GM12878 (cell line): ENCODE data around the gene BCL2. TPM values are rescaled to one million over a fixed set of nuclear protein-coding genes. Genes with fewer than 3 reads are reported as not detected.

Experiments
- ATF2 ChIP-seq: IDR thresholded peaks from 2 replicates; pipeline ENCODE4 v1.6.1; 2012; ENCODE audit warnings: low read length, inconsistent platforms
- ATF7 ChIP-seq: fragments of 450-650 bp; IDR thresholded peaks from 2 replicates; pipeline ENCODE4 v1.6.1; 2016; ENCODE audit warnings: low read depth, mild to moderate bottlenecking
- BCL11A ChIP-seq: IDR thresholded peaks from 2 replicates; pipeline ENCODE4 v1.6.1; 2011; ENCODE audit warnings: low read depth, low read length
- CEBPB ChIP-seq, 2 experiments: fragments of 150-350 bp in 1 of 2; IDR thresholded peaks; 2 replicates each; pipeline ENCODE4 v1.6.1; 2012 to 2014; ENCODE audit warnings: low read depth in 2 of 2, low read length in 2 of 2, borderline replicate concordance in 1 of 2, inconsistent platforms in 1 of 2
- CREM ChIP-seq: IDR thresholded peaks from 2 replicates; pipeline ENCODE4 v1.6.1; 2014; ENCODE audit warnings: antibody characterized with exemption, low read depth
- EGR1 ChIP-seq, 2 experiments: IDR thresholded peaks; 1 replicate in 1 of 2; 2 replicates in 1 of 2; pipeline ENCODE4 v1.6.1; 2011 to 2012; ENCODE audit warnings: low read depth in 2 of 2, low read length in 2 of 2, borderline replicate concordance in 1 of 2, mild to moderate bottlenecking in 1 of 2, moderate library complexity in 1 of 2
- EP300 ChIP-seq, 2 experiments: fragments of 150-350 bp in 1 of 2; IDR thresholded peaks; 2 replicates each; pipeline ENCODE4 v1.6.1; 2011 to 2012; ENCODE audit warnings: low read depth in 2 of 2, low read length in 2 of 2, borderline replicate concordance in 1 of 2, improper control_type of control experiment in 1 of 2, inconsistent platforms in 1 of 2; ENCODE audit not compliant: control insufficient read depth in 1 of 2
- ETV6 ChIP-seq, 2 experiments: fragments of 450-650 bp in 1 of 2; IDR thresholded peaks in 1 of 2; conservative IDR thresholded peaks in 1 of 2; 2 replicates each; pipeline ENCODE4 v1.6.1; 2014; ENCODE audit warnings: antibody characterized with exemption in 1 of 2, borderline replicate concordance in 1 of 2, low read depth in 1 of 2, mild to moderate bottlenecking in 1 of 2, moderate library complexity in 1 of 2
- GATAD2B ChIP-seq: fragments of 450-650 bp; conservative IDR thresholded peaks from 2 replicates; pipeline ENCODE4 v1.6.1; 2017; ENCODE audit warnings: low read depth, mild to moderate bottlenecking, moderate library complexity
- HCFC1 ChIP-seq: fragments of 150-350 bp; IDR thresholded peaks from 2 replicates; pipeline ENCODE4 v1.6.1; 2014; ENCODE audit warnings: low read length
- IKZF1 ChIP-seq: fragments of 450-650 bp; conservative IDR thresholded peaks from 2 replicates; pipeline ENCODE4 v1.6.1; 2017; ENCODE audit warnings: antibody characterized with exemption, mild to moderate bottlenecking
- MTA3 ChIP-seq: IDR thresholded peaks from 2 replicates; pipeline ENCODE4 v1.6.1; 2012; ENCODE audit warnings: low read length, inconsistent platforms, borderline replicate concordance
- MXI1 ChIP-seq: fragments of 150-350 bp; IDR thresholded peaks from 2 replicates; pipeline ENCODE4 v1.6.1; 2011; ENCODE audit warnings: low read depth, mild to moderate bottlenecking, inconsistent platforms, low read length, improper control_type of control experiment
- NFXL1 ChIP-seq: fragments of 450-650 bp; IDR thresholded peaks from 2 replicates; pipeline ENCODE4 v1.6.1; 2017; ENCODE audit warnings: antibody characterized with exemption, mild to moderate bottlenecking, borderline replicate concordance
- NFYA ChIP-seq: IDR thresholded peaks from 2 replicates; pipeline ENCODE4 v1.6.1; 2011; ENCODE audit warnings: low read depth, mild to moderate bottlenecking, low read length, improper control_type of control experiment, borderline replicate concordance
- NR2F1 ChIP-seq: fragments of 450-650 bp; conservative IDR thresholded peaks from 2 replicates; pipeline ENCODE4 v1.6.1; 2017; ENCODE audit warnings: mild to moderate bottlenecking
- POU2F2 ChIP-seq: IDR thresholded peaks from 3 replicates; pipeline ENCODE4 v1.6.1; 2011; ENCODE audit warnings: low read depth, mild to moderate bottlenecking, low read length, borderline replicate concordance
- SPI1 ChIP-seq: IDR thresholded peaks from 2 replicates; pipeline ENCODE4 v1.6.1; 2011; ENCODE audit warnings: low read depth, mild to moderate bottlenecking, low read length, moderate library complexity, borderline replicate concordance; ENCODE audit not compliant: insufficient read depth
- TCF12 ChIP-seq: IDR thresholded peaks from 2 replicates; pipeline ENCODE4 v1.6.1; 2011; ENCODE audit warnings: low read depth, mild to moderate bottlenecking, low read length
- WRNIP1 ChIP-seq: IDR thresholded peaks from 2 replicates; pipeline ENCODE4 v1.6.1; 2011; ENCODE audit warnings: low read depth, low read length, improper control_type of control experiment, borderline replicate concordance
- polyA plus RNA-seq, 11 experiments: library from polyadenylated mRNA; depleted of rRNA in 4 of 11; unstranded in 6 of 11; stranded (reverse) in 5 of 11; fragments of >200 nt; fragmentation: Nextera tagmentation in 4 of 11; fragmentation: Illumina TruSeq in 1 of 11; extraction: Ambion mirVana in 4 of 11; extraction: Trizol in 1 of 11; gene quantifications; 1 replicate in 1 of 11; 2 replicates in 10 of 11; pipeline versions ENCODE4 v1.2.1 to v1.2.3, GENCODE V29; 2011 to 2016; ENCODE audit warnings: inconsistent platforms in 2 of 11, missing spikeins in 2 of 11, low read depth in 1 of 11
- total RNA-seq, 4 experiments: library from RNA; depleted of rRNA in 3 of 4; stranded (reverse); fragments of >200 nt in 3 of 4; fragmentation: Illumina TruSeq in 1 of 4; extraction: Trizol in 1 of 4; gene quantifications; 2 replicates each; pipeline versions ENCODE4 v1.2.1 to v1.2.3, GENCODE V29; 2013 to 2021
- TF ChIP-seq, protein P1 (sequence below): fragments of 450-650 bp; conservative IDR thresholded peaks from 2 replicates; pipeline ENCODE4 v1.6.1; 2017; ENCODE audit warnings: mild to moderate bottlenecking, moderate library complexity
- TF ChIP-seq, protein P2 (sequence below): IDR thresholded peaks from 2 replicates; pipeline ENCODE4 v1.6.1; 2011; ENCODE audit warnings: borderline replicate concordance, low read depth, mild to moderate bottlenecking, moderate library complexity, low read length; ENCODE audit not compliant: insufficient read depth, poor library complexity, severe bottlenecking

The BCL2 gene
- total and polyA plus RNA-seq, 10 of the 15 experiments (the other 5 are each of a cell fraction or from before 2014, with no cell fraction given) = 4.1 to 47.8 (median 19.3) TPM

- no peak for TF ChIP-seq NFYA
- TF ChIP-seq EP300 (IDR thresholded peaks at IDR 0.05; ENCODE audit: borderline replicate concordance in 1 of 2, control insufficient read depth in 1 of 2, low read depth in 2 of 2, low read length in 2 of 2) = peak; percentile 65 to 83; a peak in 3 of 4 replicates
- peak; percentile 72; the same call in 1 of the 2 replicates for TF ChIP-seq ATF2
- TF ChIP-seq MTA3 = peak; percentile 64; the same call in 1 of the 2 replicates
- TF ChIP-seq TCF12 = no peak
- TF ChIP-seq CEBPB (IDR thresholded peaks at IDR 0.05; ENCODE audit: borderline replicate concordance in 1 of 2, low read depth in 2 of 2, low read length in 2 of 2) = no peak
- TF ChIP-seq HCFC1 = no peak
- TF ChIP-seq SPI1 = peak; percentile 8; the same call in 1 of the 2 replicates
- TF ChIP-seq, protein P1, sequence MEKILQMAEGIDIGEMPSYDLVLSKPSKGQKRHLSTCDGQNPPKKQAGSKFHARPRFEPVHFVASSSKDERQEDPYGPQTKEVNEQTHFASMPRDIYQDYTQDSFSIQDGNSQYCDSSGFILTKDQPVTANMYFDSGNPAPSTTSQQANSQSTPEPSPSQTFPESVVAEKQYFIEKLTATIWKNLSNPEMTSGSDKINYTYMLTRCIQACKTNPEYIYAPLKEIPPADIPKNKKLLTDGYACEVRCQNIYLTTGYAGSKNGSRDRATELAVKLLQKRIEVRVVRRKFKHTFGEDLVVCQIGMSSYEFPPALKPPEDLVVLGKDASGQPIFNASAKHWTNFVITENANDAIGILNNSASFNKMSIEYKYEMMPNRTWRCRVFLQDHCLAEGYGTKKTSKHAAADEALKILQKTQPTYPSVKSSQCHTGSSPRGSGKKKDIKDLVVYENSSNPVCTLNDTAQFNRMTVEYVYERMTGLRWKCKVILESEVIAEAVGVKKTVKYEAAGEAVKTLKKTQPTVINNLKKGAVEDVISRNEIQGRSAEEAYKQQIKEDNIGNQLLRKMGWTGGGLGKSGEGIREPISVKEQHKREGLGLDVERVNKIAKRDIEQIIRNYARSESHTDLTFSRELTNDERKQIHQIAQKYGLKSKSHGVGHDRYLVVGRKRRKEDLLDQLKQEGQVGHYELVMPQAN = no peak; the same call in 1 of the 2 replicates
- peak; percentile 67; the same call in 1 of the 2 replicates for TF ChIP-seq BCL11A
- TF ChIP-seq NFXL1 = no peak
- peak; percentile 96 for TF ChIP-seq IKZF1
- TF ChIP-seq CREM = peak; percentile 68; the same call in 1 of the 2 replicates
- peak; percentile 52; the same call in 1 of the 3 replicates for TF ChIP-seq POU2F2
- no peak for TF ChIP-seq WRNIP1
- TF ChIP-seq, protein P2, sequence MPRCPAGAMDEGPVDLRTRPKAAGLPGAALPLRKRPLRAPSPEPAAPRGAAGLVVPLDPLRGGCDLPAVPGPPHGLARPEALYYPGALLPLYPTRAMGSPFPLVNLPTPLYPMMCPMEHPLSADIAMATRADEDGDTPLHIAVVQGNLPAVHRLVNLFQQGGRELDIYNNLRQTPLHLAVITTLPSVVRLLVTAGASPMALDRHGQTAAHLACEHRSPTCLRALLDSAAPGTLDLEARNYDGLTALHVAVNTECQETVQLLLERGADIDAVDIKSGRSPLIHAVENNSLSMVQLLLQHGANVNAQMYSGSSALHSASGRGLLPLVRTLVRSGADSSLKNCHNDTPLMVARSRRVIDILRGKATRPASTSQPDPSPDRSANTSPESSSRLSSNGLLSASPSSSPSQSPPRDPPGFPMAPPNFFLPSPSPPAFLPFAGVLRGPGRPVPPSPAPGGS = no peak
- peak in 1 of 2 experiments; percentile 77; a peak in 1 of 4 replicates for TF ChIP-seq ETV6 (conservative IDR thresholded peaks at IDR 0.05 in 1 of 2, IDR thresholded peaks at IDR 0.05 in 1 of 2; ENCODE audit: borderline replicate concordance in 1 of 2, low read depth in 1 of 2)
- TF ChIP-seq GATAD2B = peak; percentile 83
- TF ChIP-seq ATF7 = peak; percentile 62
- TF ChIP-seq EGR1 (IDR thresholded peaks at IDR 0.05; ENCODE audit: borderline replicate concordance in 1 of 2, low read depth in 2 of 2, low read length in 2 of 2) = peak in 1 of 2 experiments; percentile 74; a peak in 2 of 3 replicates
- peak; percentile 13; the same call in 1 of the 2 replicates for TF ChIP-seq MXI1
- 0 out of 2 replicates have a peak, but pooled peaks have one; percentile 55 for TF ChIP-seq NR2F1
Measured at GRCh38 chr18:63098018-63098981, 221.3 kb downstream of the BCL2 start (continued).
